CD4-positive, CD25-positive, alpha-beta regulatory T cell (primary cell): ENCODE results near the gene TSSK3. TPM values are rescaled to one million over a fixed set of nuclear protein-coding genes. Genes with fewer than 3 reads are reported as not detected.
A peak's percentile ranks its signal among the peaks of the same experiment; 100 is the strongest.
"Not testable (repeated sequence)": the region's sequence is repeated elsewhere in the genome, so short reads cannot be mapped to it uniquely, and the experiment has no call there.

Experiments used
- ATAC-seq, 2 donors: fragments of 150-1000 bp; cut with Tn5 transposase; one replicate each; pipeline ENCODE4 v1.10.0; 2021; ENCODE audit warnings: low read depth in 2 of 2, moderate number of reproducible peaks in 2 of 2, moderate library complexity in 1 of 2
- DNase-seq, 3 donors: peaks; one replicate each; pipeline versions ENCODE4 v3.0.0 to v3.0.0-alpha.2; 2012 to 2022; ENCODE audit warnings: mixed read lengths in 1 of 3
- H3K27ac ChIP-seq: one replicate; pipeline ENCODE4 v1.7.0; 2013; ENCODE audit warnings: mild to moderate bottlenecking, low read length; ENCODE audit not compliant: insufficient read depth, poor library complexity, severe bottlenecking
- H3K27me3 ChIP-seq: one replicate; pipeline ENCODE4 v1.7.0; 2013; ENCODE audit warnings: low read length; ENCODE audit not compliant: control insufficient read depth, insufficient read depth
- H3K36me3 ChIP-seq: one replicate; pipeline ENCODE4 v1.7.0; 2013; ENCODE audit warnings: mild to moderate bottlenecking, low read length, moderate library complexity; ENCODE audit not compliant: control insufficient read depth, insufficient read depth
- H3K4me1 ChIP-seq: 2 replicates; pipeline ENCODE4 v1.7.0; 2013; ENCODE audit warnings: mild to moderate bottlenecking, low read length; ENCODE audit not compliant: insufficient read depth, control insufficient read depth, poor library complexity, severe bottlenecking
- H3K4me3 ChIP-seq: one replicate; pipeline ENCODE4 v1.7.0; 2013; ENCODE audit warnings: low read depth, mild to moderate bottlenecking, low read length, moderate library complexity
- H3K9me3 ChIP-seq, 2 experiments: 1 replicate in 1 of 2; 2 replicates in 1 of 2; pipeline ENCODE4 v1.7.0; 2013; ENCODE audit warnings: low read length in 2 of 2, mild to moderate bottlenecking in 1 of 2, moderate library complexity in 1 of 2; ENCODE audit not compliant: control insufficient read depth in 2 of 2
- H3K27ac Mint-ChIP-seq, 3 donors: one replicate each; pipeline ENCODE4 v1.8.0; 2020 to 2022; ENCODE audit warnings: mild to moderate bottlenecking in 3 of 3, mixed read lengths in 3 of 3, moderate library complexity in 2 of 3
- H3K27me3 Mint-ChIP-seq: one replicate; pipeline ENCODE4 v1.8.0; 2022; ENCODE audit warnings: mild to moderate bottlenecking, mixed read lengths
- H3K36me3 Mint-ChIP-seq: one replicate; pipeline ENCODE4 v1.8.0; 2020; ENCODE audit warnings: mixed read lengths
- H3K4me1 Mint-ChIP-seq, 4 donors: one replicate each; pipeline ENCODE4 v1.8.0; 2020 to 2022; ENCODE audit warnings: mixed read lengths in 4 of 4, mild to moderate bottlenecking in 1 of 4
- H3K4me3 Mint-ChIP-seq, 4 donors: one replicate each; pipeline ENCODE4 v1.8.0; 2020 to 2022; ENCODE audit warnings: mild to moderate bottlenecking in 4 of 4, mixed read lengths in 4 of 4, moderate library complexity in 3 of 4
- H3K9me3 Mint-ChIP-seq, 7 donors: one replicate each; pipeline ENCODE4 v1.8.0; 2020 to 2022; ENCODE audit warnings: mixed read lengths in 7 of 7, mild to moderate bottlenecking in 3 of 7, moderate library complexity in 2 of 7
- polyA plus RNA-seq, 4 donors: library from polyadenylated mRNA; unstranded; fragments of 300-500 nt; fragmentation: Illumina TruSeq; gene quantifications; one replicate each; pipeline ENCODE4 v1.2.3, GENCODE V29; 2021
- total RNA-seq: library from RNA; stranded (reverse); gene quantifications from one replicate; pipeline ENCODE4 v1.2.3, GENCODE V29; 2022

TSSK3 gene
- total and polyA plus RNA-seq, 5 donors from 2014 or later = 0.76 to 1.9 (median 1.1) TPM; not detected in 2

DNA sequence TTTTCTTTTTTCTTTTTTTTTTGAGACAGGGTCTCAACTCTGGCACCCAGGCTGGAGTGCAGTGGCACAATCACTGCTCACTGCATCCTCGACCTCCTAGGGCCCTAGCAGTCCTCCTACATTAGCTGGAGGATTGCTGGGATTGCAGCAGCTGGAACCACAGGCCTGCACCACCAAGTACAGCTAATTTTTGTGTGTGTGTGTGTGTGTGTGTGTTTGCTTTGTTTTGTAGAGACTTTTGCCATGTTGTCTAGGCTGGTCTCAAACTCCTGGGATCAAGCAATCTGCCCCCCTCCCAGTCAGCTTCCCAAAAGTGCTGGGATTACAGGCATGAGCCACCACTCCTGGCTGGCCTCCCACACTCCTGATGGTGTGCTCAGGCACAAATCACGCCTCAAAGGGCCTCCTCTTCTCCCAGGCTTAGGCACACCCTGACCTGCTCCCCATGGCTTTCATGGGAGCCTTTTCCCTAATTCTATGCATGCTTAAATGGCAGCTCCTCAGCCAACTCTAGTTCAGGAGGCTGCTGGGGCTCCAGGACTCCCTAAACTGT, 9.4 kb upstream of the TSSK3 start:
- Histone ChIP-seq H3K4me3 (no peak overlapping the region), H3K27me3 (no peaks in the 10 kb centered on the region), H3K9me3 (no peaks in the 10 kb centered on the region), H3K27ac (no peak overlapping the region), H3K36me3 (no peaks in the 10 kb centered on the region), H3K4me1 (peaks cover 15% of the 10 kb centered on the region)
- Mint-ChIP-seq H3K27me3 (no peaks in the 10 kb centered on the region), H3K27ac (peak overlapping the region in 2 of 3 donors; percentile 42 to 44), H3K4me1 (peaks cover 0 to 54% (median 23%) of the 10 kb centered on the region in 4 donors), H3K9me3 (no peaks in the 10 kb centered on the region), H3K4me3 (peak overlapping the region; percentile 72 to 88 (median 80)), H3K36me3 (peaks cover 10% of the 10 kb centered on the region)
- DNase-seq (no peak), ATAC-seq (no peak)

- H3K36me3 ChIP-seq = no peaks in the 10 kb centered on the region
- peaks cover 10% of the 10 kb centered on the region for H3K36me3 Mint-ChIP-seq
- H3K9me3 Mint-ChIP-seq = no peaks in the 10 kb centered on the region
- H3K27me3 Mint-ChIP-seq = no peaks in the 10 kb centered on the region
- DNase-seq = no peak
- H3K4me1 ChIP-seq = peaks cover 15% of the 10 kb centered on the region
- H3K4me3 Mint-ChIP-seq = peak overlapping the region; percentile 58 to 83 (median 69)
- peak overlapping the region in 2 of 3 donors; percentile 42 to 57 for H3K27ac Mint-ChIP-seq
- H3K9me3 ChIP-seq = no peaks in the 10 kb centered on the region
- no peak for ATAC-seq
- H3K27me3 ChIP-seq = no peaks in the 10 kb centered on the region
- H3K4me3 ChIP-seq = no peak overlapping the region
- no peak overlapping the region for H3K27ac ChIP-seq
- H3K4me1 Mint-ChIP-seq = peaks cover 0 to 49% (median 21%) of the 10 kb centered on the region in 4 donors
Measured at GRCh38 chr1:32353431-32353830, 8.9 kb upstream of the TSSK3 start.

DNA sequence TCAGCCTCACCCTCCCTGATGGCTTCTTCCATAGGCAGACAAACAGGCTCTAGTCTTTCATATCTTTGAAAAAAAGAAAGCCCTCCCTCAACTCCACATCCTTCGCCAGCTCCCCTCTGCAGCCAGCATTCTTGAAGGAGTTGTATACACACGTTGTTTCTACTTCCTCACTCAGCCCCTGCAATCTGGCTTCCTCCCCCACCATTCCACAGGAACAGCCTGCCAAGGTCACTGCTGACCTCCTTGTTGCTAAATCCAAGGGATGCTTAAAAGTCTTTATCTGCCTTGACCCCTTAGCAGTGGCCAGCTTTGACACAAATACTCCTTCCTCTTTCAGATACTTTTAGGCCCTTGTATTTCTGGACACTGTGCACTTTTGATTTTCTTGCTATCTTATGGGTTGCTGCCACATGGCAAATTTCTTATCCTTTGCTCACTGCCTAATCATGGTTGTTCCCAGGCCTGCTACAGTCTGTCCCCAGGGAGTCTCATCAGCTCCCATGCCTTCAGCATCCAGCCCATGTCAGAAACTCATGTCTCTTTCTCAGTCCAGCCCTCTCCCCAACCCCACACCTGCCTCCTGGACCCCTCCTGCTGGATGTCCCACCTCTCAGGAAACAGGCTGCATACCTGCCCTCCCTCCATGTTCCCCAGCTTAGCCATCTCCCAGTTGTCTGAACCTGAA, 8.3 kb upstream of the TSSK3 start:
- Mint-ChIP-seq H3K4me3 (peak overlapping the region; percentile 23 to 83 (median 74)), H3K27me3 (no peaks in the 10 kb centered on the region), H3K9me3 (no peaks in the 10 kb centered on the region), H3K36me3 (peaks cover 10% of the 10 kb centered on the region), H3K27ac (peak overlapping the region; percentile 32 to 91 (median 57)), H3K4me1 (peaks cover 0 to 43% (median 18%) of the 10 kb centered on the region in 4 donors)
- DNase-seq (no peak), ATAC-seq (no peak)
- Histone ChIP-seq H3K4me3 (no peak overlapping the region), H3K9me3 (no peaks in the 10 kb centered on the region), H3K4me1 (peaks cover 15% of the 10 kb centered on the region), H3K27me3 (no peaks in the 10 kb centered on the region), H3K27ac (no peak overlapping the region), H3K36me3 (no peaks in the 10 kb centered on the region)

DNA sequence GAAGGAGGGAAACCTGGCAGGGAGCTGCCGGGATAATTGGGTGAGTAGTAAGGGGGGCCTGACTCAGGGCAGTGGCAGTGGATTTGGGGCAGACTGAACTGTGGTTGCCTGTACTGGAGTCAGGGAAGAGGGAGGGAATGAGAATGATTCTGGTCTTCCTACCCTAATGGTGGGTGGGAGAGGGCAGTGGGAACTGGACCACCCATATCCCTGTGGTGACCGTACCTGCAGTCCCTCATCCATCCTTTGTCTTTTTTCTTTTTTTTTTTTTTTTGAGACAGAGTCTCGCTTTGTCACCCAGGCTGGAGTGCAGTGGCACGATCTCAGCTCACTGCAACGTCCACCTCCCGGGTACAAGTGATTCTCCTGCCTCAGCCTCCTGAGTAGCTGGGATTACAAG, 6.6 kb upstream of the TSSK3 start:
- not testable (repeated sequence) for H3K27me3 ChIP-seq, H3K36me3 ChIP-seq, H3K27ac ChIP-seq, ATAC-seq, DNase-seq, H3K36me3 Mint-ChIP-seq, H3K4me3 Mint-ChIP-seq, H3K27me3 Mint-ChIP-seq, H3K9me3 ChIP-seq, H3K9me3 Mint-ChIP-seq, H3K27ac Mint-ChIP-seq, H3K4me3 ChIP-seq
- peaks cover 0 to 40% (median 16%) of the 10 kb centered on the region in 4 donors for H3K4me1 Mint-ChIP-seq
- H3K4me1 ChIP-seq = peaks cover 19% of the 10 kb centered on the region

DNA sequence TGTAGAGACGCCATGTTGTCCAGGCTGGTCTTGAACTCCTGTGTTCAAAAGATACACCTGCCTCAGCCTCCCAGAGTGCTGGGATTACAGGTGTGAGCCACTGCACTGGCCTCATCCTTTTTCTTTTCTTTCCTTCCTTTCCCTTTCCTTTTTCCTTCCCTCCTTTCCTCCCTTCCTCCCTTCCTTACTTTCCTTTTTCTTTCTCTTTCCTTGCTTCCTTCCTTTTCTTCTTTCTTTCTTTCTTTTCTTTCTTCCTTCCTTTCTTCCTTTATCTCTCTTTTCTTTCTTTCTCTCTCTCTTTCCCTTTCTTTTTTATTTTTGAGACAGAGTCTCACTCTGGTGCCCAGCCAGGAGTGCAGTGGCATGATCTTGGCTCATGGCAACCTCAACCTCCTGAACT, 5.9 kb upstream of the TSSK3 start:
- H3K27ac Mint-ChIP-seq = no peak overlapping the region
- peaks cover 0 to 39% (median 17%) of the 10 kb centered on the region in 4 donors for H3K4me1 Mint-ChIP-seq

GRCh38 chr1:32357614-32358013, 4.7 kb upstream of the TSSK3 start:
- H3K9me3 ChIP-seq = no peaks in the 10 kb centered on the region
- H3K36me3 ChIP-seq = no peaks in the 10 kb centered on the region
- no peak overlapping the region for H3K27ac ChIP-seq
- H3K4me3 ChIP-seq = no peak overlapping the region
- peaks cover 0 to 38% (median 20%) of the 10 kb centered on the region in 4 donors for H3K4me1 Mint-ChIP-seq
- DNase-seq = no peak
- no peaks in the 10 kb centered on the region for H3K9me3 Mint-ChIP-seq
- peaks cover 13% of the 10 kb centered on the region for H3K36me3 Mint-ChIP-seq
- H3K4me1 ChIP-seq = peaks cover 21% of the 10 kb centered on the region
- H3K27me3 Mint-ChIP-seq = peaks cover 12% of the 10 kb centered on the region
- H3K4me3 Mint-ChIP-seq = no peak overlapping the region
- no peak for ATAC-seq
- no peak overlapping the region for H3K27ac Mint-ChIP-seq
- no peaks in the 10 kb centered on the region for H3K27me3 ChIP-seq

More for the DNA sequence above, 5.9 kb upstream of the TSSK3 start:
- no peaks in the 10 kb centered on the region for H3K9me3 ChIP-seq
- peak overlapping the region in 1 of 4 donors; percentile 47 for H3K4me3 Mint-ChIP-seq
- no peaks in the 10 kb centered on the region for H3K36me3 ChIP-seq
- peaks cover 10% of the 10 kb centered on the region for H3K36me3 Mint-ChIP-seq
- H3K27me3 ChIP-seq = no peaks in the 10 kb centered on the region
- ATAC-seq = no peak
- H3K4me1 ChIP-seq = peaks cover 21% of the 10 kb centered on the region
- no peaks in the 10 kb centered on the region for H3K9me3 Mint-ChIP-seq
- H3K27me3 Mint-ChIP-seq = peaks cover 8% of the 10 kb centered on the region
- DNase-seq = no peak
- H3K4me3 ChIP-seq = no peak overlapping the region
- H3K27ac ChIP-seq = no peak overlapping the region

- no peak overlapping the region for H3K27ac ChIP-seq
- DNase-seq (no peak), ATAC-seq (no peak)
- peaks cover 20% of the 10 kb centered on the region for H3K36me3 Mint-ChIP-seq
- H3K4me1 Mint-ChIP-seq = peaks cover 0 to 36% (median 22%) of the 10 kb centered on the region in 4 donors
- H3K27me3 ChIP-seq = no peaks in the 10 kb centered on the region
- H3K4me3 Mint-ChIP-seq = no peak overlapping the region
- H3K36me3 ChIP-seq = no peaks in the 10 kb centered on the region
- peaks cover 13% of the 10 kb centered on the region for H3K27me3 Mint-ChIP-seq
- no peak overlapping the region for H3K4me3 ChIP-seq
- H3K27ac Mint-ChIP-seq = no peak overlapping the region
- H3K4me1 ChIP-seq = peaks cover 21% of the 10 kb centered on the region
- H3K9me3 Mint-ChIP-seq = no peaks in the 10 kb centered on the region
- no peaks in the 10 kb centered on the region for H3K9me3 ChIP-seq
Measured at GRCh38 chr1:32358435-32358834, 3.9 kb upstream of the TSSK3 start.

GRCh38 chr1:32361308-32361673, 1.0 kb upstream of the TSSK3 start:
- peak overlapping the region in 2 of 4 donors; percentile 74 to 83 for H3K4me3 Mint-ChIP-seq
- no peaks in the 10 kb centered on the region for H3K27me3 ChIP-seq
- H3K36me3 Mint-ChIP-seq = peaks cover 21% of the 10 kb centered on the region
- H3K9me3 ChIP-seq = no peaks in the 10 kb centered on the region
- no peak for ATAC-seq
- no peaks in the 10 kb centered on the region for H3K9me3 Mint-ChIP-seq
- H3K27ac ChIP-seq = no peak overlapping the region
- peaks cover 21% of the 10 kb centered on the region for H3K4me1 ChIP-seq
- H3K27ac Mint-ChIP-seq = no peak overlapping the region
- peaks cover 21% of the 10 kb centered on the region for H3K36me3 ChIP-seq
- peaks cover 0 to 27% (median 16%) of the 10 kb centered on the region in 4 donors for H3K4me1 Mint-ChIP-seq
- no peak overlapping the region for H3K4me3 ChIP-seq
- peaks cover 13% of the 10 kb centered on the region for H3K27me3 Mint-ChIP-seq
- DNase-seq = no peak
